HG03095 (cell line): ENCODE results near the gene KRT37.

ENCODE experiments used
- ATAC-seq: cut with Tn5 transposase; IDR thresholded peaks from one replicate; pipeline ENCODE4 v1.9.1; 2021; ENCODE audit warnings: moderate library complexity; ENCODE audit not compliant: unreplicated experiment

Gene KRT37

DNA sequence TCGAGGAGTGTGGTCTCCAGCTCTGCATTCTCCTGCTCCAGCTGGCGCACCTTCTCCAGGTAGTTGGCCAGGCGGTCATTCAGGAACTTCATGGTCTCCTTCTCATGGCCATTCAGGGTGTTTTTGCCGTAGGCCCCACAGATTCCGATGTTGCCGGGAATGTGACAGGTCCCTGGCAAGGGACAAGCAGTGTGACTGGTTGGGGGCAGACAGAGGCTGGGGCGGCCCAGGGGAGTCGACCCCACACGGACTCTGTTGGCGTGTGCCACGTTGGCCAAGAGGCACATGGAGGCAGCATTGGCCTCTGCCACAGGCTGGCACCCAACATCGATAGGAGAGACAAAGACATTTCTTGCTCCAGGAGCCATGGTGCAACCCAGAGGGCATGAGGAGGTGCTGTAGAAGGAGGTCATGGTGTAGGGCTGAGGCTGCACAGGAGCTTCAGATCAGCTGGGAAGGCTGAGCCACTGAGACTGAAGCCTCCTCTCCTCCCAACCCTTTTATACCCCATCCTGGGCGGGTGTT is at the start of gene KRT37:
Gene KRT37 (minus strand): TSS at position 475 of the 525 bp plus-strand sequence. CDS start 62 bp downstream, at position 413.
- ATAC-seq: no peak

DNA sequence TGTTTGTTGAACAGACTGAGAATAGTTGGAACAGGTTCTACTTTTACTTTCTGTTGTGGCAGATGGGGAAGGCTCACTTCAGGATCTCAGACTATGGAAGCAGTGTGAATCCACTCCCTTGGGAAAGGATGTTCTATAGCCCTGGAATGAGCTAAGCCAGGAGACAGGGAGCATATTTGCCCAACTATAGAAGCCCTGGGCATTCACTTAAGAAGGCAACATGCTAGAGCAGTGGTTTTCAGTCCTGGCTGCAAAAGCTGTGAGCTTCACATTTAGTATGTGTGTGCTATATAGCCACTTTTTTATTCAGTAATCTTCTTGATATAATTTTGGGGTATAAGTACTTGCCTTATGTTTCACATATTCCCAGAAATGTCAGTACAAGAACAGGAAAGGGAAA is 44.0 kb upstream of the KRT37 start:
- no peak for ATAC-seq

- ATAC-seq: no peak
Observed at GRCh38 chr17:41467561-41467960, 43.2 kb upstream of the KRT37 start.

DNA sequence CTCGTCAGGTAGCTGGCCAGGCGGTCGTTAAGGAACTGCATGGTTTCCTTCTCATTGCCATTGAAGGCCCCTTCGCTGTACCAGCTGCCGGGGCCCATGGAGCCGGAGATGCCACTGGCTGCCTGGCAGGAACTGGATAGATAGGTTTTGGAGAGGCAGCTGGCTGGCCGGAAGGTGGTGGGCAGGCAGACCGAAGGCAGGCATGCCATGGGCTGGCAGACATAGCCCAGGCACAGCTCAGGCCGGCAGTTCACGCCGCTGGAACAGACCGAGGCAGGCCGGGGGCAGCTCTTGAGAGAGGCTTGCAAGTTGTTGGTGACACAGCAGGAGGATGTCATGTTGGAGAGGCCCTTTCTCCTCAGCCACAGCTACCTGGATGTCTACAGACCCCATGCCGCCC is 42.6 kb upstream of the KRT37 start, which contains the start of gene KRT32:
Gene KRT32 (minus strand): TSS at position 399 of the 400 bp plus-strand sequence. CDS start 61 bp downstream, at position 338.
- no peak for ATAC-seq

GRCh38 chr17:41464682-41465081 is 40.3 kb upstream of the KRT37 start:
- no peak for ATAC-seq

- ATAC-seq: no peak
Observed at GRCh38 chr17:41464173-41464572, 39.8 kb upstream of the KRT37 start.

- ATAC-seq: no peak
Observed at GRCh38 chr17:41463746-41464145, 39.4 kb upstream of the KRT37 start.

DNA sequence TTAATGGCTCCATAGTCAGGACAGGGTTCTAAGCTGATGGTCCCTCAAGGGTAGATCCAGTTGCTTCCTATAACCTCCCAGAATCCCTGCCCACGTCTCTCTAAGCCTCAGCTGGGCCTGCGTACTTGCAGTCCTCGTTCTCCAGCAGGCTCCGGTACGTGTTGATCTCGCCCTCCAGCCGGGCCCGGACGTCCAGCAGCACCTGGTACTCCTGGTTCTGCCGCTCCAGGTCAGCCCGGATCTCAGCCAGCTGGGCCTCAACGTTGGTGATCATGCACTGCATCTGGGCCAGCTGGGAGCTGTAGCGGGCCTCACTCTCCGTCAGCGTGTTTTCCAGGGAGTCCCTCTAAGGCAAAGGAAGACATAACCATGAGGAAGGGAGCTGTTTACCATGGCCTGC is 38.3 kb upstream of the KRT37 start:
- no peak for ATAC-seq

- no peak for ATAC-seq
Observed at GRCh38 chr17:41457676-41458075, 33.3 kb upstream of the KRT37 start.

- no peak for ATAC-seq
Observed at GRCh38 chr17:41456204-41456603, 31.8 kb upstream of the KRT37 start.

DNA sequence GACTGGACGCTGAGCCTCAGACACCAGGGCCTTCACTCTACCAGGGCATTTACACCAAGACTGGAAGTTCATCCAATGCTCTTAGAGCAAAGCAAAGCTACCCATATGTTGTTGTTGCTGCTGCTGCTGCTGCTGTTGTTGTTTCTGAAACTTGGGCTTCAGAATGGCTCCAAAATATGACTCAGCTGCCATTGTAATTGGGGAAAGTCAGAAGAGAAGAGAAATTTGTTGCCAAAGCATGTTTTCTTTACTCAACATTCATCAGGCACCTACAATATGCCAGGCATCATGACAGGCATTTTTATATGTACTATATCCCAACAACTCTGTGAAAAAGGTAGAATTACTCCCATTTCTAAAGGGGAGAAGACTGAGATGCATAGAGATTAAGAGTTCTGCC is 30.9 kb upstream of the KRT37 start:
- ATAC-seq: no peak

GRCh38 chr17:41453066-41453465 is 28.7 kb upstream of the KRT37 start:
- no peak for ATAC-seq

GRCh38 chr17:41452281-41452680 is 27.9 kb upstream of the KRT37 start:
- no peak for ATAC-seq

GRCh38 chr17:41451154-41451728 is 26.9 kb upstream of the KRT37 start:
- no peak for ATAC-seq

DNA sequence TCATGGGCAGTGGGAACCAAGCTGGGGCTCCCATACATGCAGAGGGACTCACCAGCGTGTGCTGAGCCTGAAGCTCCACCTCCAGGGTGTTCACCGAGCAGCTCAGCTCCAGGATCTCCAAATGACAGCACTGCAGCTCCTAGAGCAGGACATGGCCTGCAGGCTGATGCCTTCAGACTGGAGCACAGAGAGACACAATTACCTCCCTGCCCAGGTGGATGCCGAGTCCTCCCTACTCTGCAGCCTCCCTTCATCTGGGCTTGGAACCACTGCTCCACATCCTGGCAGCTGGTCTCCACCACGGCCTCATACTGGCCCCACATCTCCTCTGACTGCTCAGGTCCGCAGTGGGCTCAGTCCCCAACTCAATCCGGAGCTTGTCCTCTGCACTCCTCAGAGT is 24.6 kb upstream of the KRT37 start:
- no peak for ATAC-seq

DNA sequence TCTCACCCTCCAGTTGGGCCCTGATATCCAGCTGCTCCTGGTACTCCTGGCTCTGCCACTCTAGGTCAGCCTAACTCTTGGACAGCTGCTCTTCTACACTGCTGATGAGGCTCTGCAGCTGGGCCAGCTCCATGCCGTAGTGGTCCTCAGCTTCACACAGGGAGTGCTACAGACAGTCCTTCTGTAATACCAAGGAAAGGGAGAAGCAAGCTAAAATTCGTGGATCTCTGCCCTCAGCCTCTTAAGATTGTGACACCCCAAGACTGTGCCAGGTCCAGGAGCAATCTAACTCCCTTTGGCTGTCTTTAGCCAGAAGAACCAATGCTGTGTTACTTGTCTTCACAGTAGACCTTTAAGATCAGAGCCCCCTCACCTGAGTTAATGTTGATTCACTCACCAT is 24.1 kb upstream of the KRT37 start:
- ATAC-seq: no peak

- no peak for ATAC-seq
Observed at GRCh38 chr17:41446806-41447205, 22.4 kb upstream of the KRT37 start.

- ATAC-seq: no peak
Observed at GRCh38 chr17:41444640-41445039, 20.3 kb upstream of the KRT37 start.

- no peak for ATAC-seq
Observed at GRCh38 chr17:41444186-41444585, 19.8 kb upstream of the KRT37 start.

DNA sequence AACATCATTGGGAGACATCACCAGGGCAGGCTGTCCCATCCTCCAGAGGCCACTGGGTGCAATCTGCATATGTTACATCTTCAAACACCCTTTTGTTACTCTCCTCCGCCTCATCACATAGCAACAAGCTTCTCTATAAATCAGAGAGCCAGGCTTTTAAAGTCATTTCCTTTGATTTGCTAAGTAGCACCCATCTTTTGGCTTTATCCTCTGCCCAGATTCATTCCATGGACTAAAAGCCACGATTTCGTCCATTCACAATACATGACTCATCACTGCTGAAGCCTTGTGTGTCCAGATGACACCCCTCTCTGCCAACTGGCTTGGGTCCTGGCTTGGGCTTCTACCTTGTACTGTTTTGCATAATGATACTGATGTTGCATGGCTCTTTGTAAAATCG is 18.4 kb upstream of the KRT37 start:
- no peak for ATAC-seq

DNA sequence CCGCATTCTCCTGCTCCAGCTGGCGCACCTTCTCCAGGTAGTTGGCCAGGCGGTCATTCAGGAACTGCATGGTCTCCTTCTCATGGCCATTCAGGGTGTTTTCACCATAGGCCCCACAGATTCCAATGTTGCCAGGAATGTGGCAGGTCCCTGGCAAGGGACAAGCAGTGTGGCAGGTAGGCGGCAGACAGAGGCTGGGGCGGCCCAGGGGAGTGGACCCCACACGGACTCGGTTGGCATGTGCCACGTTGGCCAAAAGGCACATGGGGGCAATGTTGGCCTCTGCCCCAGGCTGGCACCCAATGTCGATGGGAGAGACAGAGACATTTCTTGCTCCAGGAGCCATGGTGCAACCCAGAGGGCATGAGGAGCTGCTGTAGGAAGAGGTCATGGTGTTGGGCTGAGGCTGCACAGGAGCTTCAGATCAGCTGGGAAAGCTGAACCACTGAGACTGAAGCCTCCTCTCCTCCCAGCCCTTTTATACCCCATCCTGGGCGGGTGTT is 16.2 kb upstream of the KRT37 start, which contains the start of gene KRT38:
Gene KRT38 (minus strand): TSS at position 453 of the 503 bp plus-strand sequence. CDS start 62 bp downstream, at position 391.
- ATAC-seq: no peak

GRCh38 chr17:41439375-41439774 is 15.0 kb upstream of the KRT37 start:
- ATAC-seq: no peak

DNA sequence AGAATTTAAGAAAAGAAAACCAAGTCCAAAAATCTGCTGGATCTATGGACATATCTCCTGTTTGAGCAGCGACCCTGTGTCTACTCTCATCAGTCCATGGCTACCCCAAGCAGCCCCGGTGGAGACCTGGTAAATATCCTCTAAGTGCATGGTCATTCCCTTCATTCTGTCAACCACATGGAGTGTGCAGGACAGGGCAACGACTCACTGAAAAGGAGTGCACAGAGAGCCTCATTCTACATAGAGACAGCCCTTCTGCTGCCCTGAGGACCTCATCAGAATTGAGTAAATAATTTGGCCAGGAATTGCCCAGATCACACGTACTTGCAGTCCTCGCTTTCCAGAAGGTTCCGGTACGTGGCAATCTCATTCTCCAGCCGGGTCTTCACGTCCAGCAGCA is 13.4 kb upstream of the KRT37 start:
- ATAC-seq: no peak
